HG03378 (cell line): ENCODE results near the gene TMEM203.

Source experiments
- ATAC-seq: cut with Tn5 transposase; IDR thresholded peaks from one replicate; pipeline ENCODE4 v1.9.1; 2021; ENCODE audit warnings: mild to moderate bottlenecking, moderate library complexity; ENCODE audit not compliant: unreplicated experiment

TMEM203 gene

DNA sequence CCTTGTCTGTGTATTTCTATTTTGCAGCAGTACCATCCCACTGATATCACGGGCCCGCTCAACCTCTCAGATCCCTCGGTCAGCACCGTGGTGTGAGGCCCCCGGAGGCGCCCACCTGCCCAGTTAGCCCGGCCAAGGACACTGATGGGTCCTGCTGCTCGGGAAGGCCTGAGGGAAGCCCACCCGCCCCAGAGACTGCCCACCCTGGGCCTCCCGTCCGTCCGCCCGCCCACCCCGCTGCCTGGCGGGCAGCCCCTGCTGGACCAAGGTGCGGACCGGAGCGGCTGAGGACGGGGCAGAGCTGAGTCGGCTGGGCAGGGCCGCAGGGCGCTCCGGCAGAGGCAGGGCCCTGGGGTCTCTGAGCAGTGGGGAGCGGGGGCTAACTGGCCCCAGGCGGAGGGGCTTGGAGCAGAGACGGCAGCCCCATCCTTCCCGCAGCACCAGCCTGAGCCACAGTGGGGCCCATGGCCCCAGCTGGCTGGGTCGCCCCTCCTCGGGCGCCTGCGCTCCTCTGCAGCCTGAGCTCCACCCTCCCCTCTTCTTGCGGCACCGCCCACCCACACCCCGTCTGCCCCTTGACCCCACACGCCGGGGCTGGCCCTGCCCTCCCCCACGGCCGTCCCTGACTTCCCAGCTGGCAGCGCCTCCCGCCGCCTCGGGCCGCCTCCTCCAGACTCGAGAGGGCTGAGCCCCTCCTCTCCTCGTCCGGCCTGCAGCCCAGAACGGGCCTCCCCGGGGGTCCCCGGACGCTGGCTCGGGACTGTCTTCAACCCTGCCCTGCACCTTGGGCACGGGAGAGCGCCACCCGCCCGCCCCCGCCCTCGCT, 37.5 kb downstream of the TMEM203 start:
- no peak for ATAC-seq

- no peak for ATAC-seq
These were observed 38.1 kb downstream of the TMEM203 start for GRCh38 chr9:137167277-137167746.

GRCh38 chr9:137166380-137167229, 38.8 kb downstream of the TMEM203 start:
- no peak for ATAC-seq

DNA sequence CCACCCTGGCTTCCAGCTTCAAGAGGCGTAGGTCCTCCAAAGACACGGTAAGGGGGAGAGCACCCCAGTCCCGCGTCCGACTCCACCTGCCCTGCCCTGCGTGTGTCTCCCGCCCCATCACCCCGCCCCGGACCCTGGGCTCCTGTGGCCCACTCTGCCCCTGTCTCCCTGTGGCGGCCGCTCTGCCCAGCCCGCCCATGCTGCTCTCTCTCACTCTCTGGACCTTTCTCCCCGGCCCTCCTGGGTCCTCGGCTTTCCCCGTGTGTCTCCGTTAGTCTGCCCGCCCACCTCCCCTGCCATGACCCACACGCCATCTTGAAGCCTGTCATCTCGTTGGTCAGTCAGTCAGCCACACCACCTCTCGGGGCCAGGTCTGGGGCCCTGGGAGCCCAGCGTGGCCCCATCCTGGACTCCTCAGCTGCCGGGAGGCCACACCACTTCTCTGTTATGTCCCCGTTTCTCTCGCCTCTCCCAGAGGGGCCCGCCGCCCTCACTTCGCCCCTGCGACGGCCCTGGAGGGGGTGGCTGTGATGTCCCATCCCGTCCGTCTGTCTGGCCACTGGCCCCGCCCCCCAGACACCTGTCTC, 40.1 kb downstream of the TMEM203 start:
- no peak for ATAC-seq

GRCh38 chr9:137164370-137165249, 40.8 kb downstream of the TMEM203 start:
- no peak for ATAC-seq

DNA sequence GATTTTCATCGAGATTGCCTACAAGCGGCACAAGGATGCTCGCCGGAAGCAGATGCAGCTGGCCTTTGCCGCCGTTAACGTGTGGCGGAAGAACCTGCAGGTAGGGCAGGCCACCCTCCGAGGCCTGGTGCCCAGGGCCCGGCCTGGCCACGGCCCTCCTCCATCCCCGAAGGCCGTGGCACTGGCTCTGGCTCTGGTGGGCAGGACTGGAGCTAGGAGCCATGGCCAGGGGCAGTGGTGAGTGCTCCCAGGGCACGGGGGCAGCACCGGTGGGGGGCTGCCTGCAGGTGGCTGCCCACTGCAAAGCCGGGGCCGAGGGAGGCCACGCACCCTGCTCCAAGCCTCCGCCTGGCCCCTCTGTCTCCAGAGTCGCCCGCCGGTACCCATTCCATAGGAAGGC, 41.6 kb downstream of the TMEM203 start:
- no peak for ATAC-seq

- ATAC-seq: no peak
These were observed 42.1 kb downstream of the TMEM203 start for GRCh38 chr9:137163365-137163715.

GRCh38 chr9:137162505-137163364, 42.7 kb downstream of the TMEM203 start:
- ATAC-seq: no peak

- ATAC-seq: no peak
These were observed 43.6 kb downstream of the TMEM203 start for GRCh38 chr9:137161558-137162486.

DNA sequence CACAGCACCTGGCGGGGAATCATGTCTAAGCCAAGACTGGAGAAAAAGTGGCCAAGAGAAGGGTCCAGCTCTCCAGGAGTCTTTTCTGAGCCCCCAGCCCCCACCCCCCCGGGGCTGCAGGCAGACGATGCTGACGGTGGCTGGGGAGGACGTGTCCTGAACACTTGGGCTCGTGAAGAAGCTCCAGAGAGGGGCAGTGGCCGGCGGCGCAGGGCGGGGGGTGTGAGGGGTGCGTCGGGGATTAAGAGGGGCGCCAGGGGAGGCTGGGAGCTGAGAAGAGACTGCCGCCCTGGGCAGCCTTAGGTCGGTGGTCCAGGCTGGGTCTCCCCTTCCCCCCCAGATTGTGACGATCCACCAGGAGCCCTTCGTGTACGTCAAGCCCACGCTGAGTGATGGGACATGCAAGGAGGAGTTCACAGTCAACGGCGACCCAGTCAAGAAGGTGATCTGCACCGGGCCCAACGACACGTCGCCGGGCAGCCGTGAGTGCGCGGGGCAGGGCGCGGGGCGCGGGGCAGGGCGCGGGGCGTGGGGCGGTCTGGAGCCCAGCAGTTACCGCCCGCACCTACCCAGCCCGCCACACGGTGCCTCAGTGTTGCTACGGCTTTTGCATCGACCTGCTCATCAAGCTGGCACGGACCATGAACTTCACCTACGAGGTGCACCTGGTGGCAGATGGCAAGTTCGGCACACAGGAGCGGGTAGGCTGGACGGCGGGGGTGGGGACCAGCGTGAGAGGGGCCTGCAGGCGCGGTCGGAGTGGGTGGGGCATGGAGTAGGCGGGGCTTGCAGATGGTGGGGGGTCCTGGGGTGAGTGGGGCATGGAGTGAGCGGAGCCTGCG, 44.5 kb downstream of the TMEM203 start:
- no peak for ATAC-seq

- ATAC-seq: no peak
These were observed 45.4 kb downstream of the TMEM203 start for GRCh38 chr9:137160054-137160425.

GRCh38 chr9:137159105-137160053, 46.1 kb downstream of the TMEM203 start:
- ATAC-seq: no peak

DNA sequence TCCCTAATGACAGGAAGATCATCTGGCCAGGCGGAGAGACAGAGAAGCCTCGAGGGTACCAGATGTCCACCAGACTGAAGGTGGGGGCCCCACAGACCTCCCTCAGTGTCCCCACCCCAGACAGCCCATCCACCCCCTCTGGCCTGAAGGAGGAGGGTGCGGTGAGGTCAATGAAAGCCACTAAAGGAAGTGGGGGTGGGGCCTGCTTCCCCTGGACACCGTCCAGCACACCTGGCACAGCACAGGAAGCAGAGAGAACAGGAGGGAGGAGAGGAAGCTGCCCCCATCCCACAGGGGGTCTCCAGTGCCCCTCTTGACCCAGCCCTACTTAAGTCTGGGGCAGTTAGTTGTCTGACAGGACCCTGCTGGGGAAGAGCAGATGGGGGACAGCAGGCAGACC, 46.8 kb downstream of the TMEM203 start:
- no peak for ATAC-seq

DNA sequence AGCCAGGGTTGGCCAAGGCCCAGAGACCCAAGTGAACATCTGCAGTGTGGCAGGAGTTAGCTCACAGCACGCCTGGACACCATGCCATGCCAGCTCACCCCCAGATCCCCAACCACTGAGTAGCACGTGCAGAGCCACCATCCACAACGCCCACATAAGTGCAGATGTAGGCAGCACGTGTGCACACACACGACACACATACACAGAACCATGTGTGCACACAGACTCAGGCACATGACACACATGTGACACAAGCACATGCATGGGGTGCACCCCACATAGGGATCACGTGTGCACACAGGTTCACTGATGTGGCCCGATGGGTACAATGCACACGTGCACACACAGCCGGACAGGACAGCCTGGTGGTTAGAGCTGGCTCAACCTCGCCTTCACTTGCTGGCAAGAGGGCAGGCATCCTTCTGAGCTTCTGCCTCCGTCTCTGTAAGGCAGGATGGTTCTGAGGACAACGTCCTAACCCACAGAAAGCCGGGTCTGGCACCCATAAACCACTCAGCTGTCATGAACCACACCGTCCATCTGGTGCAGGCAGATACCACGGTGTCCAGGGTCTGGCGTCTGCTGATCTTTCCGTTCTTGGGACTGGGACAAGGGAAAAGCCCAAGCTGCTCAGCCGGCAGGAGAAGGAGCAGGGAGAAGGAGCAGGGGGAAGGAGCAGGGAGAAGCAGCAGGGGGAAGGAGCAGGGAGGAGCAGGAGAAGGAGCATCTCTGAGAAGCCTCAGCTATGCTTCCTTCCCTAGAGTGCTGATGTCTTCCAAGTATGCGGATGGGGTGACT, 47.6 kb downstream of the TMEM203 start:
- ATAC-seq: no peak

DNA sequence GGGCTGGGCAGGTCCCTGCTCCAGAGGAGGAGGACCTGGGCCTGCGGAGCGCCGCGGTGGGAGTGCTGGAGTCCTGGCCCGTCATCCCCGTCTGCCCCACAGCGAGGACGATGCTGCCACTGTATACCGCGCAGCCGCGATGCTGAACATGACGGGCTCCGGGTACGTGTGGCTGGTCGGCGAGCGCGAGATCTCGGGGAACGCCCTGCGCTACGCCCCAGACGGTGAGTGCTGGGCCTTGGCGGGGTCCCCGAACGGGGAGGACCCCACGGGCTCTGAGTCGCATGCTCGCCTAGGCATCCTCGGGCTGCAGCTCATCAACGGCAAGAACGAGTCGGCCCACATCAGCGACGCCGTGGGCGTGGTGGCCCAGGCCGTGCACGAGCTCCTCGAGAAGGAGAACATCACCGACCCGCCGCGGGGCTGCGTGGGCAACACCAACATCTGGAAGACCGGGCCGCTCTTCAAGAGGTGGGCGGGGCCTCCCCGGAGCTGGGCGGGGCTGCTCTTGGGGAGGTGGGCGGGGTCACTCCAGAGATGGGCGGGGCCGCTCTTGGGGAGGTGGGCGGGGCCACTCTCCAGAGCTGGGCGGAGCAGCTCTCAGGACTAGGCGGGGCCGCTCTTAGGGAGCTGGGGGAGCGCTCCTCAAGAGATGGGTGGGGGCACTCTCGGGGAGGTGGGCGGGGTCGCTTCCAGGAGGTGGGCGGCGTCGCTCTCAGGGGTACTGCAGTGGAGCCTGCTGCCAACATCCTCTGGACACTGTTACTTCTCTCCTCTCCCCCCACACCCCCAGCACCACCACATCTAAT, 48.7 kb downstream of the TMEM203 start:
- ATAC-seq: no peak
